ENCODE measurements around the gene ATXN7L1. TPM values are rescaled to one million over a fixed set of nuclear protein-coding genes. Genes with fewer than 3 reads are reported as not detected.

Gene ATXN7L1
- total RNA-seq, 1 donor from 2014 or later: 12.6 TPM

GRCh38 chr7:105707381-105707780 is 169.0 kb downstream of the ATXN7L1 start:
- Mint-ChIP-seq H3K27me3 (ENCODE audit: unreplicated experiment) (no peaks in the 10 kb centered on the region), H3K4me3 (ENCODE audit: unreplicated experiment) (no peak overlapping the region), H3K36me3 (ENCODE audit: unreplicated experiment) (peaks cover 13% of the 10 kb centered on the region), H3K4me1 (ENCODE audit: unreplicated experiment) (peaks cover 3% of the 10 kb centered on the region), H3K27ac (ENCODE audit: unreplicated experiment) (no peak overlapping the region), H3K9me3 (ENCODE audit: unreplicated experiment) (peaks cover 5% of the 10 kb centered on the region)
- no peak for DNase-seq (ENCODE audit: extremely low spot score, unreplicated experiment)
- TF ChIP-seq, protein P1, sequence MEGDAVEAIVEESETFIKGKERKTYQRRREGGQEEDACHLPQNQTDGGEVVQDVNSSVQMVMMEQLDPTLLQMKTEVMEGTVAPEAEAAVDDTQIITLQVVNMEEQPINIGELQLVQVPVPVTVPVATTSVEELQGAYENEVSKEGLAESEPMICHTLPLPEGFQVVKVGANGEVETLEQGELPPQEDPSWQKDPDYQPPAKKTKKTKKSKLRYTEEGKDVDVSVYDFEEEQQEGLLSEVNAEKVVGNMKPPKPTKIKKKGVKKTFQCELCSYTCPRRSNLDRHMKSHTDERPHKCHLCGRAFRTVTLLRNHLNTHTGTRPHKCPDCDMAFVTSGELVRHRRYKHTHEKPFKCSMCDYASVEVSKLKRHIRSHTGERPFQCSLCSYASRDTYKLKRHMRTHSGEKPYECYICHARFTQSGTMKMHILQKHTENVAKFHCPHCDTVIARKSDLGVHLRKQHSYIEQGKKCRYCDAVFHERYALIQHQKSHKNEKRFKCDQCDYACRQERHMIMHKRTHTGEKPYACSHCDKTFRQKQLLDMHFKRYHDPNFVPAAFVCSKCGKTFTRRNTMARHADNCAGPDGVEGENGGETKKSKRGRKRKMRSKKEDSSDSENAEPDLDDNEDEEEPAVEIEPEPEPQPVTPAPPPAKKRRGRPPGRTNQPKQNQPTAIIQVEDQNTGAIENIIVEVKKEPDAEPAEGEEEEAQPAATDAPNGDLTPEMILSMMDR (IDR thresholded peaks at IDR 0.05): no peak

DNA sequence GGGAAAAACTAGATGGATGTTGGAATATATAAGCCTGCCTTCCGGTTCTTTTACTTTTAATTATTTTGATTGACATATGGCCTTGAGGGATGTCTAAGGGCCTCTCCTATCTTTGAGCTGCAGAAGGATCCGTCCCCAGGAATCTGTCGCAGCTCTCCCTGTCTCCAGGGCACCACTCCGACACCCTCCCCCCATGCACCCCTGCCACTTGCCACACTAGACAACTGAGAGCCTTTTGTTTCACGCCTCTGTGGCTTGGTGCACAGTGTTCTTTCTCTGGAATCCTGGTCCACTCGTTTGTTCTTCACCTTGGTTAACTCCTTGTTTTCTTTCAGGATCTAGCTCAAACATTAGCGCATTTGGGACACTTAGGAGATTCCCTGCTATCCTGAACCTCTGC is 171.0 kb downstream of the ATXN7L1 start:
- Mint-ChIP-seq H3K27me3 (ENCODE audit: unreplicated experiment) (no peaks in the 10 kb centered on the region), H3K36me3 (ENCODE audit: unreplicated experiment) (peaks cover 5% of the 10 kb centered on the region), H3K4me1 (ENCODE audit: unreplicated experiment) (peaks cover 3% of the 10 kb centered on the region), H3K4me3 (ENCODE audit: unreplicated experiment) (no peak overlapping the region), H3K27ac (ENCODE audit: unreplicated experiment) (no peak overlapping the region), H3K9me3 (ENCODE audit: unreplicated experiment) (peaks cover 3% of the 10 kb centered on the region)
- TF ChIP-seq, protein P1 (IDR thresholded peaks at IDR 0.05): no peak
- DNase-seq (ENCODE audit: extremely low spot score, unreplicated experiment): no peak

- Mint-ChIP-seq H3K9me3 (ENCODE audit: unreplicated experiment) (no peaks in the 10 kb centered on the region), H3K36me3 (ENCODE audit: unreplicated experiment) (peaks cover 3% of the 10 kb centered on the region), H3K27me3 (ENCODE audit: unreplicated experiment) (no peaks in the 10 kb centered on the region), H3K27ac (ENCODE audit: unreplicated experiment) (no peak overlapping the region), H3K4me3 (ENCODE audit: unreplicated experiment) (no peak overlapping the region), H3K4me1 (ENCODE audit: unreplicated experiment) (peaks cover 3% of the 10 kb centered on the region)
- DNase-seq (ENCODE audit: extremely low spot score, unreplicated experiment): no peak
- TF ChIP-seq, protein P1 (IDR thresholded peaks at IDR 0.05): no peak
These were observed 173.0 kb downstream of the ATXN7L1 start for GRCh38 chr7:105703207-105703930.

DNA sequence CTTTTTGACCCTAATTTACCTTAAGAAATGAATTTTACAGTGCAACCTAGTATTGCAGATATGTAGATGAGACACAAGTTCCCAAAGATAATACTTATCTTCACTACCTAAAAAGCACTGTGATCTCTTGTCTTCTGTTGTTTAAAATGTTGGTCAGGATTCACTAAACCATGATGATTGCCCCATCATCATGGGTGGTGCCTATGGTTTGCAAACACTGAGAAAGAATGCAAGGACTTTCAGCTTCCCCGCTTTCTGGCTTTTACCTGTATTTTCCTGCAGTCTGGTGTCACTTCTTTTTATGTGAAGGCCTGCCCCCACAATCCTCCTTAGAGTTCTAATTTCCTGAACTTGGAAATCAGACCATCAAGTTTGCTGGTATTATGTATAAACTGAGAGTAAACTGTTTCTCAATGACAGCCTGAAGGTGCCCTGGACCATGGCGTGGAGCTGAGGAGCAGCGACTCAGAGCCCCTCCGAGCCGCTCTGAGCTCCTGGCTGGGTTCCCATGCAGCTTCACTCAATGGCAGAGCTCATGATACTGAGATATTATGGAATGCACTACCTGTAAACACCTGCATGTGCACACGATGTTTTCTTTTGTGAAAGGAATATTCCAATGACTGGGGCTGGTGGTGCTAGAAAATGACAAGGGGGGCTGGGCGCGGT is 176.7 kb downstream of the ATXN7L1 start:
- Mint-ChIP-seq H3K36me3 (ENCODE audit: unreplicated experiment) (peaks cover 4% of the 10 kb centered on the region), H3K9me3 (ENCODE audit: unreplicated experiment) (peaks cover 11% of the 10 kb centered on the region), H3K27me3 (ENCODE audit: unreplicated experiment) (no peaks in the 10 kb centered on the region), H3K27ac (ENCODE audit: unreplicated experiment) (no peak overlapping the region), H3K4me3 (ENCODE audit: unreplicated experiment) (no peak overlapping the region), H3K4me1 (ENCODE audit: unreplicated experiment) (no peaks in the 10 kb centered on the region)
- no peak for DNase-seq (ENCODE audit: extremely low spot score, unreplicated experiment)
- TF ChIP-seq, protein P1 (IDR thresholded peaks at IDR 0.05): no peak

DNA sequence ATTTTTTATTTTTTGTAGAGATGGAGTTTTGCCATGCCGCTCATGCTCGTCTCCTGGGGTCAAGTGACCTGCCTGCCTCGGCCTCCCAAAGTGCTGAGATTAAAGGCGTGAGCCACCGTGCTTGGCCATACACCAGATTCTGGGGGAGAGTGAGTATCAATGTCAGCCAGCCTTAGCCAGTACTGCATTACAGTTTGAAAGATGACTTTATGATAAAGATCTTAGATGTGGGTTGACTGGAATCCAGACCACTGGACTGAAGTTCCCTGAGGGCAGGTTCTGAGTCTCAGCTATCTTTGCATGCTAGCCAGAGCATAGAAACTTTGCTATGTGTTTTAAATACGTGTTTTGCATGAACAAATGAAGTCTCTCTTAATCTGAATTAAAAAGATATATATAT is 177.9 kb downstream of the ATXN7L1 start:
- Mint-ChIP-seq H3K9me3 (ENCODE audit: unreplicated experiment) (peaks cover 11% of the 10 kb centered on the region), H3K4me1 (ENCODE audit: unreplicated experiment) (no peaks in the 10 kb centered on the region), H3K36me3 (ENCODE audit: unreplicated experiment) (peaks cover 6% of the 10 kb centered on the region), H3K27ac (ENCODE audit: unreplicated experiment) (no peak overlapping the region), H3K27me3 (ENCODE audit: unreplicated experiment) (no peaks in the 10 kb centered on the region), H3K4me3 (ENCODE audit: unreplicated experiment) (no peak overlapping the region)
- no peak for DNase-seq (ENCODE audit: extremely low spot score, unreplicated experiment)
- TF ChIP-seq, protein P1 (IDR thresholded peaks at IDR 0.05): no peak
